Choroid plexus epithelial cell (primary cell): ENCODE measurements around the gene LCE6A.

Experiments used
- DNase-seq: peaks from one replicate; pipeline ENCODE4 v3.0.0-alpha.2; 2010; ENCODE audit warnings: low read depth
- H3K4me3 ChIP-seq: 2 replicates; pipeline ENCODE4 v1.5.1; 2011; ENCODE audit warnings: low read depth, mild to moderate bottlenecking, control low read depth, low read length, moderate library complexity
- CTCF ChIP-seq: conservative IDR thresholded peaks from 2 replicates; pipeline ENCODE4 v1.5.1; 2011; ENCODE audit warnings: low read depth, mild to moderate bottlenecking, control low read depth, inconsistent platforms, low read length, moderate library complexity

The LCE6A gene

GRCh38 chr1:152859696-152860095 lies 17.0 kb downstream of the LCE6A start, which contains the start of gene LCE7A:
LCE7A (plus strand) TSS chr1:152859996; CDS start chr1:152860698, 702 bp downstream.
- no peak for DNase-seq
- no peak within 1 kb of the TSS for H3K4me3 ChIP-seq
- no peak for TF ChIP-seq CTCF

GRCh38 chr1:152860129-152860528 lies 17.5 kb downstream of the LCE6A start:
- TF ChIP-seq CTCF, result no peak
- no peak for DNase-seq
- no peak overlapping the region for H3K4me3 ChIP-seq

- TF ChIP-seq CTCF, result no peak
- no peak overlapping the region for H3K4me3 ChIP-seq
- DNase-seq, result no peak
Observed at GRCh38 chr1:152861374-152861773, 18.7 kb downstream of the LCE6A start.

DNA sequence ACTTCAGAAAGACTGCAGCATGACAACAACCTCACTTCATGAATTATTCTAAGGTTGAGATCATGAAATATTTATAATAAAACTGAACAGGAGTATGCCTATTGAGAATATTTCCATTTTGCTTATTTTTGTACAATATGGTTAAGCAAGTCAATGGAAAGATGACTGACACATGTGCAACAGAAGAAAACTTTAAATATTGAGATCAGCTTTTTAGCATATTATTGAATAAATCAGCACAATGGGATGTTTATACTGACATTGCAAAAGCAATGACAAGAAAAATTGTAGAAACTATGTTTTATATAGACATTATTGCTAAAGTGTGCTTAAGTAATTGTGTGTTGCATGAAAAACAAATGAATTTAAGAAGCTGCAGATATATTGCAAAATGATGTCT lies 21.8 kb downstream of the LCE6A start:
- H3K4me3 ChIP-seq, result no peak overlapping the region
- no peak for DNase-seq
- no peak for TF ChIP-seq CTCF

GRCh38 chr1:152866321-152866720 lies 23.7 kb downstream of the LCE6A start:
- DNase-seq, result no peak
- H3K4me3 ChIP-seq, result no peak overlapping the region
- no peak for TF ChIP-seq CTCF

- peak; percentile 69 for TF ChIP-seq CTCF
- H3K4me3 ChIP-seq, result no peak overlapping the region
- peak; percentile 55 for DNase-seq
Observed at GRCh38 chr1:152869808-152870419, 27.3 kb downstream of the LCE6A start.

DNA sequence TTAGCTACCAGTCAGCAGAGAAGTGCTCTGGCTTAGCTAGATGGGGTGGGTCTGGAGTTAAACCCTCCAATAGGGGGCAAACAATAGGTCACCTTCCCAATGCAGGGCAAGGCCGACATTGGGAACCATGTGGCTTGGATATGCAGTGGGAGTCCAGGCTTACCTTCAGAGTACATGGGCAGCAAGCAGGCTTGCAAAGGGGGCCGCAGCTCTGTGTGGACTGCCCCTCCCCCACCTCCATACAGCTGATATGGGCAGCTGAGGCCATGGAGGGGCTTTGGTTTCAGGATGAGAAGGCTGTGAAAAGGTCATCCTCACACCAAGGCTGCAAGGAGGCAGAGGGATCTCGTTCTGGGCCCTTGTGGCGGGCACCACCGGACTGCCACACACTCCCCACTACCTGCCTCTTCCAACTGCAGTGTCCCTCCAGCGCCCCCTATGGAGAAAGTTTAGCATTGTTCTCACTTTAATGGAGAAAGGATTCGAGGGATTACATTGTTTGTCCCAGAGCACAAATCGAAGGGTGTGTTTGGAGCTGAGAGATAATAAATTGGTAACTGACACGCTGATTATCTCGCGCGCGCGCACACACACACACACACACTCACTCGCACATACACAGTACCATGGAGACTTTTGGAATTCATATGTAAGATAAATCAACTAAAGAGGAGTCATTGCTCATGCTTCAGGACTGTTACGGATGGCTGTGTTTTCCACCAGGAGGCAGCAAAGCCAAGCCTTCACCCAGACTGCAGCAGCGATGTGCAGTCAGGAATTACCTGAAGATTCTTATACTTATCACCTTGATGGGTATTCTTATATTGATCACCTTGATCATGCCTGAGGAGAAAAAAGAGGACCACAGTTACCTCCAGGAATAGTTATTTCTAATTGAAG lies 28.4 kb downstream of the LCE6A start:
- no peak overlapping the region for H3K4me3 ChIP-seq
- peak; percentile 7 for TF ChIP-seq CTCF
- DNase-seq, result peak; percentile 1
